T-cell (primary cell): ENCODE results near the gene CLEC4G. TPM values are rescaled to one million over a fixed set of nuclear protein-coding genes. Genes with fewer than 3 reads are reported as not detected.

ENCODE experiments used
- ATAC-seq, 4 experiments: fragments of 200-7000 bp in 3 of 4; fragments of 150-1000 bp in 1 of 4; cut with Tn5 transposase; replicated peaks in 1 of 4; 1 replicate in 3 of 4; 2 replicates in 1 of 4; pipeline ENCODE4 v1.10.0; 2021; ENCODE audit warnings: moderate library complexity in 3 of 4, mild to moderate bottlenecking in 2 of 4, moderate number of reproducible peaks in 1 of 4
- CTCF ChIA-PET, 2 donors: fragments of 300-600 bp; sonication (Branson Sonifier 250); formaldehyde crosslinking; loops; one replicate each; lab custom pipeline; 2022; ENCODE audit warnings: antibody characterized with exemption in 2 of 2; lab: Charles Lee
- POLR2A ChIA-PET, 2 donors: fragments of 300-600 bp; sonication (Branson Sonifier 250); formaldehyde crosslinking; loops; one replicate each; lab custom pipeline; 2022; ENCODE audit warnings: antibody characterized with exemption in 2 of 2; lab: Charles Lee
- DNase-seq, 35 experiments: peaks; one replicate each; pipeline versions ENCODE4 v3.0.0 to v3.0.0-alpha.2; 2013 to 2023
- H3K27ac ChIP-seq: one replicate; pipeline ENCODE4 v1.5.1; 2013; ENCODE audit warnings: low read length
- H3K27me3 ChIP-seq, 2 experiments: replicated peaks in 1 of 2; 1 replicate in 1 of 2; 2 replicates in 1 of 2; pipeline versions ENCODE4 v1.6.1 to v1.7.0; 2013; ENCODE audit warnings: low read length in 1 of 2, mixed read lengths in 1 of 2; ENCODE audit not compliant: control insufficient read depth in 2 of 2, insufficient read depth in 2 of 2; ENCODE audit errors: extremely low read depth in 1 of 2
- H3K36me3 ChIP-seq, 2 donors: 1 replicate in 1 of 2; 2 replicates in 1 of 2; pipeline versions ENCODE4 v1.6.1 to v1.7.0; 2013; ENCODE audit warnings: low read length in 1 of 2; ENCODE audit not compliant: control insufficient read depth in 2 of 2, insufficient read depth in 1 of 2; ENCODE audit errors: extremely low read depth in 1 of 2
- H3K4me1 ChIP-seq, 2 experiments: 1 replicate in 1 of 2; 2 replicates in 1 of 2; pipeline versions ENCODE4 v1.6.1 to v1.7.0; 2013; ENCODE audit warnings: low read length in 2 of 2, mixed read lengths in 1 of 2; ENCODE audit not compliant: insufficient read depth in 2 of 2, control insufficient read depth in 1 of 2; ENCODE audit errors: extremely low read depth in 1 of 2
- H3K4me3 ChIP-seq, 2 donors: 1 replicate in 1 of 2; 2 replicates in 1 of 2; pipeline versions ENCODE4 v1.5.1 to v1.7.0; 2013; ENCODE audit warnings: mild to moderate bottlenecking in 2 of 2, low read length in 1 of 2, moderate library complexity in 1 of 2; ENCODE audit not compliant: control insufficient read depth in 1 of 2; ENCODE audit errors: extremely low read depth in 1 of 2
- H3K9me3 ChIP-seq: 2 replicates; pipeline ENCODE4 v1.7.0; 2013
- H3K27ac Mint-ChIP-seq, 2 donors: one replicate each; pipeline ENCODE4 v1.8.0; 2020 to 2021; ENCODE audit warnings: mild to moderate bottlenecking in 2 of 2, mixed read lengths in 2 of 2
- H3K27me3 Mint-ChIP-seq, 2 donors: one replicate each; pipeline ENCODE4 v1.8.0; 2021 to 2022; ENCODE audit warnings: mixed read lengths in 2 of 2
- H3K36me3 Mint-ChIP-seq: one replicate; pipeline ENCODE4 v1.8.0; 2021; ENCODE audit warnings: mixed read lengths
- H3K4me1 Mint-ChIP-seq, 3 donors: one replicate each; pipeline ENCODE4 v1.8.0; 2020 to 2022; ENCODE audit warnings: mixed read lengths in 3 of 3, mild to moderate bottlenecking in 1 of 3
- H3K4me3 Mint-ChIP-seq, 3 donors: one replicate each; pipeline ENCODE4 v1.8.0; 2020 to 2022; ENCODE audit warnings: mild to moderate bottlenecking in 3 of 3, mixed read lengths in 3 of 3, moderate library complexity in 3 of 3
- H3K9me3 Mint-ChIP-seq, 3 donors: one replicate each; pipeline ENCODE4 v1.8.0; 2020 to 2022; ENCODE audit warnings: mixed read lengths in 3 of 3
- WGBS: methylation state at CpG from one replicate; pipeline ENCODE4 v1.1.5; 2013; ENCODE audit warnings: missing lambda C conversion rate; ENCODE audit not compliant: insufficient coverage; 5-methylcytosine and 5-hydroxymethylcytosine counted together
- total RNA-seq, 35 experiments: library from RNA in 6 of 35; stranded (reverse) in 6 of 35; fragments of 120-200 nt in 1 of 35; gene quantifications; one replicate each; pipeline versions ENCODE4 v1.2.1 to v1.2.4 and lab custom pipeline; 2013 to 2026

CLEC4G gene
- total RNA-seq, 5 donors from 2014 or later (not counting 1 experiment from before 2014, with no cell fraction given): not detected

- Mint-ChIP-seq H3K36me3 (no peaks in the 10 kb centered on the region), H3K4me3 (no peak overlapping the region), H3K4me1 (peaks cover 0 to 3% (median 1%) of the 10 kb centered on the region in 3 donors), H3K27me3 (peaks cover 9 to 21% of the 10 kb centered on the region in 2 donors), H3K9me3 (peaks cover 0 to 4% (median 0%) of the 10 kb centered on the region in 3 donors), H3K27ac (no peak overlapping the region)
- DNase-seq: no peak
- peaks cover 0 to 39% of the 10 kb centered on the region in 2 experiments for H3K27me3 ChIP-seq
- CTCF ChIA-PET: no interaction called here
- H3K9me3 ChIP-seq: no peaks in the 10 kb centered on the region
- 50% methylated on average over 1 of the region's 12 CpGs for WGBS
- no peak overlapping the region for H3K27ac ChIP-seq
- no peaks in the 10 kb centered on the region for H3K36me3 ChIP-seq
- no peak overlapping the region for H3K4me3 ChIP-seq
- POLR2A ChIA-PET: no interaction called here
- no peaks in the 10 kb centered on the region for H3K4me1 ChIP-seq
- no peak for ATAC-seq
Measured at GRCh38 chr19:7744871-7745650, 13.2 kb upstream of the CLEC4G start.

- no peaks in the 10 kb centered on the region for H3K4me1 ChIP-seq
- peaks cover 0 to 34% of the 10 kb centered on the region in 2 experiments for H3K27me3 ChIP-seq
- peaks cover 0 to 4% (median 0%) of the 10 kb centered on the region in 3 donors for H3K9me3 Mint-ChIP-seq
- WGBS: 88% methylated on average over 5 of the region's 5 CpGs
- H3K4me3 ChIP-seq: no peak overlapping the region
- H3K4me1 Mint-ChIP-seq: peaks cover 0 to 3% (median 0%) of the 10 kb centered on the region in 3 donors
- H3K36me3 Mint-ChIP-seq: no peaks in the 10 kb centered on the region
- ChIA-PET POLR2A (no interaction called here), CTCF (no interaction called here)
- peaks cover 9 to 21% of the 10 kb centered on the region in 2 donors for H3K27me3 Mint-ChIP-seq
- DNase-seq (no peak), ATAC-seq (no peak)
- no peak overlapping the region for H3K27ac Mint-ChIP-seq
- no peak overlapping the region for H3K4me3 Mint-ChIP-seq
- no peak overlapping the region for H3K27ac ChIP-seq
- H3K36me3 ChIP-seq: no peaks in the 10 kb centered on the region
- no peaks in the 10 kb centered on the region for H3K9me3 ChIP-seq
Measured at GRCh38 chr19:7744199-7744786, 12.4 kb upstream of the CLEC4G start.

DNA sequence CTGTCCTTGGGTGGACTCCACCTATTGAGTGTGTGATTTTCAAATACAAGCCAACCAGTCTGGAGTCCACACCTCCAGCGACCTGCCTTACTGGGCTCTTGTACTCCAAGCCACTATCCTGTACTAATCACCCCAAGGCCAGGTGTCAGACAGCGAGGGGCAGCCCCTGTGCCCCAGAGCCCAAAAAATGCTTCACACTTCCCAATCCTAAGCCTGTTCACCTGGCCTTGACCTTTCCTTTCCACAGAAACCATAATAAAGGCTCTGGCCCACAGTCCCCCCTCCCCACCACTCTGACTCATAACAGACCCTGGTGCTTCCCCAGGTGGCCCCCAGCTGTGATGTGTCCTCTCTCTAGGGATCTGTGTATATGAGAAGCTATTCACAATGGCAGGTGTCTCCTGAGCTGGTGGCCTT lies 11.5 kb upstream of the CLEC4G start:
- Histone ChIP-seq H3K36me3 (no peaks in the 10 kb centered on the region), H3K4me1 (no peaks in the 10 kb centered on the region), H3K27me3 (peaks cover 0 to 34% of the 10 kb centered on the region in 2 experiments), H3K4me3 (no peak overlapping the region), H3K9me3 (no peaks in the 10 kb centered on the region), H3K27ac (no peak overlapping the region)
- Mint-ChIP-seq H3K36me3 (no peaks in the 10 kb centered on the region), H3K27me3 (peaks cover 9 to 24% of the 10 kb centered on the region in 2 donors), H3K27ac (no peak overlapping the region), H3K4me1 (peaks cover 0 to 3% (median 0%) of the 10 kb centered on the region in 3 donors), H3K9me3 (peaks cover 0 to 4% (median 0%) of the 10 kb centered on the region in 3 donors), H3K4me3 (no peak overlapping the region)
- ATAC-seq: no peak
- DNase-seq: no peak
- WGBS: 60% methylated on average over 2 of the region's 2 CpGs
- ChIA-PET POLR2A (no interaction called here), CTCF (no interaction called here)

- no peaks in the 10 kb centered on the region for H3K9me3 ChIP-seq
- WGBS: 84% methylated on average over 11 of the region's 11 CpGs
- CTCF ChIA-PET: interaction anchor here in 1 of 2 donors (0.5 kb wide), 1 partner anchor 127 kb away, joined by 3 read pairs; no protein-coding TSS in a partner anchor
- no peaks in the 10 kb centered on the region for H3K36me3 ChIP-seq
- no peak for DNase-seq
- ATAC-seq: no peak
- no peaks in the 10 kb centered on the region for H3K4me1 ChIP-seq
- H3K4me3 ChIP-seq: no peak overlapping the region
- Mint-ChIP-seq H3K9me3 (peaks cover 0 to 1% (median 0%) of the 10 kb centered on the region in 3 donors), H3K36me3 (no peaks in the 10 kb centered on the region), H3K4me3 (no peak overlapping the region), H3K4me1 (peaks cover 0 to 3% (median 0%) of the 10 kb centered on the region in 3 donors), H3K27me3 (peaks cover 11 to 23% of the 10 kb centered on the region in 2 donors), H3K27ac (no peak overlapping the region)
- POLR2A ChIA-PET: no interaction called here
- no peak overlapping the region for H3K27ac ChIP-seq
- peaks cover 0 to 33% of the 10 kb centered on the region in 2 experiments for H3K27me3 ChIP-seq
Measured at GRCh38 chr19:7742991-7743390, 11.1 kb upstream of the CLEC4G start.

DNA sequence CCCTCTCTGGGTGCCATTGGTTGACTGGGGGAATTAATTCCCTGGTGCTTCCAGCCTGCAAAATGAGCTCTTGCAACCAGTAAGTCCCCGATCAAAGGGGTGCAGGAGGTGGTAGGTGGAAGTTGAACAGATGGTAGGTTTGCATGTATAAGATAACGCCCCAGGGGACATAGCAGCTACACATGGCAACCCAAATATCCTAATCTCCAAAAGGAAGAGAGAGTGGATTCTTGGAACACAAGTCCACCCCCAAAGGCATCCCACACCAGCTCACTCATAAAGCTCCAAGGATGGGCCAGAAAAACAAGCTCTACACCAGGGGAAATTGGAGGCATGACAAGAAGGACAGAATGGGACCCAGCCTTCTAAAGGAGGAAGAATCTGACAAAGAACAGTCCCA lies 10.7 kb upstream of the CLEC4G start:
- no peak overlapping the region for H3K27ac ChIP-seq
- no peaks in the 10 kb centered on the region for H3K36me3 ChIP-seq
- no peaks in the 10 kb centered on the region for H3K4me1 ChIP-seq
- Mint-ChIP-seq H3K27me3 (peaks cover 13 to 20% of the 10 kb centered on the region in 2 donors), H3K4me1 (peaks cover 0 to 3% (median 0%) of the 10 kb centered on the region in 3 donors), H3K9me3 (no peaks in the 10 kb centered on the region), H3K4me3 (no peak overlapping the region), H3K36me3 (no peaks in the 10 kb centered on the region), H3K27ac (no peak overlapping the region)
- H3K4me3 ChIP-seq: no peak overlapping the region
- H3K9me3 ChIP-seq: no peaks in the 10 kb centered on the region
- WGBS: no CpG with 5 or more reads among the region's 2 CpGs
- POLR2A ChIA-PET: no interaction called here
- CTCF ChIA-PET: interaction anchor here in 1 of 2 donors (0.5 kb wide), 1 partner anchor 127 kb away, joined by 3 read pairs; no protein-coding TSS in a partner anchor
- ATAC-seq: no peak
- DNase-seq: no peak
- peaks cover 0 to 29% of the 10 kb centered on the region in 2 experiments for H3K27me3 ChIP-seq

GRCh38 chr19:7740682-7741054 lies 8.8 kb upstream of the CLEC4G start:
- Mint-ChIP-seq H3K4me1 (peaks cover 0 to 3% (median 0%) of the 10 kb centered on the region in 3 donors), H3K36me3 (no peaks in the 10 kb centered on the region), H3K4me3 (no peak overlapping the region), H3K9me3 (no peaks in the 10 kb centered on the region), H3K27me3 (peaks cover 9 to 18% of the 10 kb centered on the region in 2 donors), H3K27ac (no peak overlapping the region)
- POLR2A ChIA-PET: no interaction called here
- Histone ChIP-seq H3K9me3 (no peaks in the 10 kb centered on the region), H3K27ac (no peak overlapping the region), H3K27me3 (peaks cover 0 to 21% of the 10 kb centered on the region in 2 experiments), H3K4me1 (no peaks in the 10 kb centered on the region), H3K36me3 (no peaks in the 10 kb centered on the region), H3K4me3 (no peak overlapping the region)
- WGBS: 63% methylated on average over 4 of the region's 6 CpGs
- no peak for DNase-seq
- ATAC-seq: no peak
- CTCF ChIA-PET: no interaction called here
